Measurements from ENCODE around the gene SPIRE1. TPM values are rescaled to one million over a fixed set of nuclear protein-coding genes. Genes with fewer than 3 reads are reported as not detected.

The SPIRE1 gene
- total and polyA plus RNA-seq, 2 of the 4 experiments (the other 2 are of a cell fraction) = 11.6 to 31.4 TPM

GRCh38 chr18:12470382-12471075, 187.4 kb downstream of the SPIRE1 start:
- H3K4me3 ChIP-seq (ENCODE audit: insufficient read depth, low read depth, low read length) = no peak overlapping the region
- H2BK120ac ChIP-seq (ENCODE audit: low read depth, low read length) = no peak overlapping the region
- H3K9me3 ChIP-seq (ENCODE audit: control insufficient read depth, insufficient read depth, low read length) = no peaks in the 10 kb centered on the region
- no peak overlapping the region for H3K56ac ChIP-seq (ENCODE audit: extremely low read depth, insufficient read depth, low read length)
- H4K5ac ChIP-seq (ENCODE audit: low read depth, low read length) = no peak overlapping the region
- H3K18ac ChIP-seq (ENCODE audit: low read depth, low read length) = no peak overlapping the region
- no TSS peak for BruUV-seq (replicated peaks)
- no peaks in the 10 kb centered on the region for H3K4me1 ChIP-seq (ENCODE audit: control insufficient read depth, insufficient read depth, low read length)
- H3K23ac ChIP-seq (ENCODE audit: low read depth, low read length) = no peak overlapping the region
- no peak overlapping the region for H3K14ac ChIP-seq (replicated peaks; ENCODE audit: low read depth, low read length)
- H3K36me3 ChIP-seq (ENCODE audit: control insufficient read depth, insufficient read depth, low read length) = no peaks in the 10 kb centered on the region
- no peak overlapping the region for H2BK15ac ChIP-seq (ENCODE audit: low read depth, low read length)
- H3K4ac ChIP-seq (ENCODE audit: low read depth, low read length) = no peak overlapping the region
- in situ Hi-C loops (cut with MboI; ENCODE audit: low sequenced_read_pairs) = no loop called here
- H3K9ac ChIP-seq (ENCODE audit: low read depth, low read length) = no peak overlapping the region
- no peak overlapping the region for H2BK5ac ChIP-seq (ENCODE audit: low read depth, low read length, poor library complexity, severe bottlenecking)
- no peaks in the 10 kb centered on the region for H4K20me1 ChIP-seq (ENCODE audit: insufficient read depth, low read length)
- dilution Hi-C loops (cut with HindIII; ENCODE audit: low sequenced_read_pairs, unreplicated experiment) = no loop called here
- H4K91ac ChIP-seq (ENCODE audit: insufficient read depth, low read depth, low read length) = no peak overlapping the region
- DNase-seq = no peak
- H3K79me1 ChIP-seq (ENCODE audit: low read depth in 1 of 2, low read length in 2 of 2) = no peaks in the 10 kb centered on the region; a peak in 2 of 4 replicates
- no CpG with 5 or more reads among the region's 7 CpGs for WGBS, 2 experiments (ENCODE audit: extremely low coverage in 2 of 2, insufficient read length in 1 of 2)
- H2AK5ac ChIP-seq (ENCODE audit: low read depth, low read length) = no peak overlapping the region
- H2AK9ac ChIP-seq (replicated peaks; ENCODE audit: low read depth, low read length, poor library complexity) = no peak overlapping the region
- no peak overlapping the region for H3K4me2 ChIP-seq (ENCODE audit: low read depth, low read length)
- H3K9me1 ChIP-seq (ENCODE audit: insufficient read depth, low read length) = peaks cover 4% of the 10 kb centered on the region
- no peak for TF ChIP-seq FOS (IDR thresholded peaks at IDR 0.05; ENCODE audit: low read depth, low read length)
- TF ChIP-seq NFE2L2 (IDR thresholded peaks at IDR 0.05; ENCODE audit: low read depth, low read length) = no peak
- no peak for TF ChIP-seq MAZ (IDR thresholded peaks at IDR 0.05; ENCODE audit: borderline replicate concordance, low read depth, low read length)
- no peak for TF ChIP-seq CTCF (conservative IDR thresholded peaks at IDR 0.05; ENCODE audit: low read depth, low read length)
- TF ChIP-seq CEBPB (IDR thresholded peaks at IDR 0.05; ENCODE audit: low read depth, low read length) = no peak
- no peak for TF ChIP-seq SMC3 (IDR thresholded peaks at IDR 0.05; ENCODE audit: low read depth, low read length)
- TF ChIP-seq RCOR1 (IDR thresholded peaks at IDR 0.05; ENCODE audit: insufficient replicate concordance, low read length) = no peak
- TF ChIP-seq POLR2A (IDR thresholded peaks at IDR 0.05; ENCODE audit: low read depth, low read length) = no peak
- TF ChIP-seq RAD21 (IDR thresholded peaks at IDR 0.05; ENCODE audit: low read length) = no peak
- TF ChIP-seq BHLHE40 (IDR thresholded peaks at IDR 0.05; ENCODE audit: low read depth, low read length) = no peak
- no peak for TF ChIP-seq MAFK (IDR thresholded peaks at IDR 0.05; ENCODE audit: low read depth, low read length)
- POLR2A ChIA-PET (ENCODE audit: unreplicated experiment) = no interaction called here
- no peak overlapping the region for H2BK20ac ChIP-seq (ENCODE audit: low read depth, low read length)
- intact Hi-C loops (cut with micrococcal nuclease) = no loop called here
- no peak overlapping the region for H2AFZ ChIP-seq (replicated peaks; ENCODE audit: low read length, poor library complexity)
- ATAC-seq (ENCODE audit: low read depth) = no peak
- H4K8ac ChIP-seq (ENCODE audit: low read depth in 2 of 2, low read length in 2 of 2) = no peak overlapping the region
- CTCF ChIA-PET = no interaction called here
- H3K27ac ChIP-seq (ENCODE audit: insufficient read depth, low read length) = no peak overlapping the region
- H3K27me3 ChIP-seq (ENCODE audit: control insufficient read depth, insufficient read depth, low read length) = no peaks in the 10 kb centered on the region

Measured in IMR-90 (cell line).